NCI-H510A (cell line): ENCODE data around the gene ESYT3.
"Not testable (repeated sequence)": the region's sequence is repeated elsewhere in the genome, so short reads cannot be mapped to it uniquely, and the experiment has no call there.

ENCODE experiments used
- DNase-seq: peaks from one replicate; lab custom pipeline; 2025; lab: John Stamatoyannopoulos, UW

ESYT3 gene

GRCh38 chr3:138443091-138443490, 8.7 kb downstream of the ESYT3 start:
- DNase-seq: no peak

- DNase-seq: no peak
Observed at GRCh38 chr3:138443521-138444503, 9.4 kb downstream of the ESYT3 start.

- no peak for DNase-seq
Observed at GRCh38 chr3:138445236-138445635, 10.8 kb downstream of the ESYT3 start.

DNA sequence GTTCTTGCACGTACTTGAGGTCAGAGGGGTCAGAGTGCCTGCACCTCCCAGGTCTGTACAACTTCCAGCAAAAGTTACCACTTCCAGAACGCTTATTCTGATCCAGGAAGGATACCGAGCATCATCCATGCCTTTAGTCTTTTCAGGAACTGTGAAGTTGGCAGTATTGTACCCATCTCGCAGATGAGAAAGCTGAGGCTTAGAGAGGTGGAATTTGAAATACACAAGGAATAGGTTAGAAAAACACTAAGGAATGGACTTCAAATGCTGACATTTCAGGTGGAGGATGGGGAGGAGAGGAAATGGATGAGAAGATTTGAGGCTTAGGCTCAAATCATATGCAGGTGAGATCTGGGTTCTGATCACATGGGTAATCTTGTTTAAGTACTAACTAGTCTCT, 11.2 kb downstream of the ESYT3 start:
- DNase-seq: no peak

DNA sequence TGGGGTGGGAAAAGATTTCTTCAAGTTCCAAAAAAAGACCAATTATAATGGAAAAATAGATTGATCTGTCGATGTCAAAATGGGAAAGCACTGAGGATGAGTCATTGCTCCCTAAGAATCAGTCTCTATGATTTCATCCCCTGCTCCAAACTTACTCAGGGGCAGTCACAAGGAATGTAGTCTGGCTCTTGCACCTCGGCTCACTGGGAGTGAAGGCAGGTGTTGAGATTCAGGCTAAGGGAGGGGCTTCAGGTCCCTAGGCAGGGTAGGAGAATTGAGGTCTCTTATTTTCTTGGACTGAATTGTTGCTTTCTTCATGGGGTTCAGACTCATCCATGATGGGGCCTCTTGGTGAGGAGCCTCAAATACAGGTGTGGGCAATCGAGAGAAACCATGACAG, 14.2 kb downstream of the ESYT3 start:
- no peak for DNase-seq

- DNase-seq: no peak
Observed at GRCh38 chr3:138449490-138449889, 15.1 kb downstream of the ESYT3 start.

- DNase-seq: no peak
Observed at GRCh38 chr3:138450181-138450580, 15.8 kb downstream of the ESYT3 start.

- no peak for DNase-seq
Observed at GRCh38 chr3:138450704-138451424, 16.4 kb downstream of the ESYT3 start.

GRCh38 chr3:138451595-138452162, 17.3 kb downstream of the ESYT3 start:
- no peak for DNase-seq

DNA sequence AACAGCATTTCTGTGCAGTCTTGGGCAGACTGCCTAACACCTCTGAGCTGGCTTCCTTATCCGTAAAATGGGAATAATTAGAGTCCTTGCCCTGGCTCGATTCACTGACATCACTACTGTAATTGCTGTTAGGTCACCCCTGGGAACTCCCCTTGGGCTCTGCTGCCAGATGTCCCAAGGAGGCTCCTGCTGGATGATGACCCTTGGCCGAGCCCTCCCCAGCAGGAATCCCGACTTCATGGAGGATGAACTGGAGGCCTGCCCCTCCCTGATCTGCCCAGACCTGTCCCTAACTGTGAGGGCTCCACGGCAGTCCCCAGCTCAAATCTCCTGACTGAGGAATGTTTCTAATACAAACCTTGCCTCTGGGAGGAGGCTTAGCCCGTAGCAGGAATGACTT, 18.0 kb downstream of the ESYT3 start:
- no peak for DNase-seq

DNA sequence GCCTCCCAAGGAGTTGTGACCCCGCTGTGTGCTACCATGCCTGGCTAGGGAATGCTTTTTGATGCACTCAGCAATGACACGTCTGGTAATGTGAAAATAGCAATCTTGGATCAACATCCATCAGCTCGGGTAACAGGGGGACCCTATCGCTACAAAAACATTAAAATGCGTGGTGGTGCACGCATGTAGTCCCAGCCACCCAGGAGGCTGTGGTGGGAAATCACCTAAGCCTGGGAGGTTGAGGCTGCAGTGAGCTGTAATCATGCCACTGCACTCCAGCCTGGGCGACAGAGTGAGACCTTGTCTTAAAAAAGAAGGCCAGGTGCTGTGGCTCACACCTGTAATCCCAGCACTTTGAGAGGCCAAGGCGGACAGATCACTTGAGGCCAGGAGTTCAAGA, 19.5 kb downstream of the ESYT3 start:
- not testable (repeated sequence) for DNase-seq

GRCh38 chr3:138455801-138456716, 21.6 kb downstream of the ESYT3 start:
- no peak for DNase-seq

GRCh38 chr3:138456961-138457862, 22.8 kb downstream of the ESYT3 start:
- DNase-seq: no peak

GRCh38 chr3:138457863-138458735, 23.7 kb downstream of the ESYT3 start:
- no peak for DNase-seq

DNA sequence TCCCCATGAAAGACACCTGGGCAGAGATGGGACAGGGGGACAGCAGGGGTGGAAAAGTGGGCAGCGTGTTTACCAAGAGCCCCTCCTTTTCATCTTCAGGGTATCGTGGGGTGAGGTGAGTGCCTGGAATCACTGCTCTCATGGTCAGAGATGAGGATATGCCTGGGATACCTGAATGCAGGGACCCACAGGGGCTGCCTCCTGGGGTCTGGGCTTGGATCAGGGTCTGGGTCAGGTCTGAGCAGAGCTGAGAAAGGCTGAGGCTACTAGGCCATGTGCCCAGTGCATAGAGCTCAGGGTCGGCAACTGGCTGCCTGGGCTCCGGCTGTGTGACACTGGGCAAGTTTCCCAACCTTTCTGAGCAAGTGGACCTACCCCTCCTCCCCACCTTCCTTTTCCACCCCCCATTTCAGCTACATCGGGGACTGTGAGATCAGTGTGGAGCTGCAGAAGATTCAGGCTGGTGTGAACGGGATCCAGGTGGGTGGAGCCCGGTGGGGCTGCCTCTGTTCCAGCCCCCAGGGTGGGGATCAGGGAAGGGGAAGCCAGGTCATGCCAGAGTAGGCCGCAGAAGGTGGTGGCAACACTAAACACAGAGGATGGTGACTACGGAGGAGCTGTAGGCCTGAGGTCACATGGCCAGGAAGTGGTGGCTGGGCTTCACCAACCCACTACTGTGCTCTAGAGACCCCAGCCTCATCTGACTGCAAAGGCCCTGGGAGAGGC, 24.5 kb downstream of the ESYT3 start:
- no peak for DNase-seq

GRCh38 chr3:138459619-138460535, 25.5 kb downstream of the ESYT3 start:
- no peak for DNase-seq

DNA sequence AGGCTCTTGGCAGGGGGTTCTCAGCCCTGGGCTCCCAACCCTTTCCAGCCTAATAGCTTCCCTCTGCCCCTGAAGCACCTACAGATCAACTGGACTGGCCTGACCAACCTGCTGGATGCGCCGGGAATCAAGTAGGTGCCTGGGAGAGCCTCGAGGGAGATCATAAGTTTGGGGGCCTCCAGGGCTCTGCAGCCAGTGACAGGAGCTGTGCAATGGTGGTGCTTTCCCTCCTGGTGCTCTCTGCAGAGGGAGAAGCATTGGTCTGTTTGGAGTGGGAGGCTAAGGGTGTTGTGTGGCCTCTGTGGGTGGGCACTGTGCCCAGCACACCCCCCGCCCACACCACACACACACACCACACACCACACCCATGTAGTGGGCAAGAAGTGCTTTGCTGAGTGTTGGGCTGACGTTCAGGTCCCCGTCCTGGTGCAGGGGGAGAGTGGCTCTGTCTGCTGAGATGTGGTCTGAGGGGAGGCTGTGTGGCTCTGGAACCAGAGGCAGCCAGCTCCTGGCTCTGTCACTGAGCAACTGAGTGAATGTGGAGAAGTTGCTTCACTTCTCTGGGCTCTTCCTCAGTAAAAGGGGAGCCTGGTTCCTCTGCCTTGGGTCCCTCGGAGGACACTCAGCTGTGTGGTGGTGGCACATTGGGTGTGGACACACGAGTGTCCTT, 26.3 kb downstream of the ESYT3 start:
- no peak for DNase-seq
